IPS-18a (cell line): ENCODE data around the gene CCDC148.
"Not testable (repeated sequence)": the region's sequence is repeated elsewhere in the genome, so short reads cannot be mapped to it uniquely, and the experiment has no call there.

Experiments used
- H3K27ac ChIP-seq: one replicate; pipeline ENCODE4 v1.5.1; 2013; ENCODE audit warnings: low read length
- H3K27me3 ChIP-seq: one replicate; pipeline ENCODE4 v1.6.1; 2013; ENCODE audit warnings: mild to moderate bottlenecking, low read length; ENCODE audit not compliant: control insufficient read depth, insufficient read depth
- H3K36me3 ChIP-seq: one replicate; pipeline ENCODE4 v1.6.1; 2013; ENCODE audit warnings: low read depth, low read length; ENCODE audit not compliant: control insufficient read depth
- H3K4me1 ChIP-seq: one replicate; pipeline ENCODE4 v1.6.1; 2013; ENCODE audit warnings: low read depth, low read length; ENCODE audit not compliant: control insufficient read depth
- H3K4me3 ChIP-seq: one replicate; pipeline ENCODE4 v1.5.1; 2013; ENCODE audit warnings: low read length
- H3K9ac ChIP-seq: one replicate; pipeline ENCODE4 v1.6.1; 2013; ENCODE audit warnings: mild to moderate bottlenecking, low read length, moderate library complexity
- H3K9me3 ChIP-seq: one replicate; pipeline ENCODE4 v1.6.1; 2013; ENCODE audit warnings: low read depth, low read length; ENCODE audit not compliant: control insufficient read depth

CCDC148 gene

GRCh38 chr2:158313734-158314133 lies 142.8 kb downstream of the CCDC148 start:
- no peaks in the 10 kb centered on the region for H3K36me3 ChIP-seq

GRCh38 chr2:158312981-158313380 lies 143.6 kb downstream of the CCDC148 start:
- no peaks in the 10 kb centered on the region for H3K36me3 ChIP-seq
- no peak overlapping the region for H3K4me3 ChIP-seq
- no peak overlapping the region for H3K27ac ChIP-seq
- peaks cover 9% of the 10 kb centered on the region for H3K4me1 ChIP-seq
- H3K27me3 ChIP-seq = no peaks in the 10 kb centered on the region
- no peaks in the 10 kb centered on the region for H3K9me3 ChIP-seq
- no peak overlapping the region for H3K9ac ChIP-seq

More at GRCh38 chr2:158313734-158314133, 142.8 kb downstream of the CCDC148 start:
- Histone ChIP-seq H3K9ac (no peak overlapping the region), H3K27me3 (no peaks in the 10 kb centered on the region), H3K27ac (no peak overlapping the region), H3K4me3 (no peak overlapping the region), H3K9me3 (no peaks in the 10 kb centered on the region), H3K4me1 (peaks cover 9% of the 10 kb centered on the region)

GRCh38 chr2:158310407-158310806 lies 146.1 kb downstream of the CCDC148 start:
- H3K4me1 ChIP-seq, H3K27ac ChIP-seq, H3K27me3 ChIP-seq, H3K9me3 ChIP-seq, H3K36me3 ChIP-seq, H3K4me3 ChIP-seq, H3K9ac ChIP-seq: not testable (repeated sequence)

GRCh38 chr2:158305501-158305900 lies 151.1 kb downstream of the CCDC148 start:
- Histone ChIP-seq H3K27ac (no peak overlapping the region), H3K9ac (no peak overlapping the region), H3K27me3 (no peaks in the 10 kb centered on the region), H3K4me1 (no peaks in the 10 kb centered on the region), H3K36me3 (no peaks in the 10 kb centered on the region), H3K9me3 (no peaks in the 10 kb centered on the region), H3K4me3 (no peak overlapping the region)

- H3K27me3 ChIP-seq = no peaks in the 10 kb centered on the region
Measured at GRCh38 chr2:158300394-158300793, 156.2 kb downstream of the CCDC148 start.

GRCh38 chr2:158297606-158298005 lies 158.9 kb downstream of the CCDC148 start:
- Histone ChIP-seq H3K27ac (no peak overlapping the region), H3K4me1 (no peaks in the 10 kb centered on the region), H3K27me3 (no peaks in the 10 kb centered on the region), H3K9ac (no peak overlapping the region), H3K36me3 (no peaks in the 10 kb centered on the region), H3K4me3 (no peak overlapping the region), H3K9me3 (no peaks in the 10 kb centered on the region)

More at GRCh38 chr2:158300394-158300793, 156.2 kb downstream of the CCDC148 start:
- Histone ChIP-seq H3K4me1 (no peaks in the 10 kb centered on the region), H3K9ac (no peak overlapping the region), H3K9me3 (no peaks in the 10 kb centered on the region), H3K36me3 (no peaks in the 10 kb centered on the region), H3K4me3 (no peak overlapping the region), H3K27ac (no peak overlapping the region)

GRCh38 chr2:158297120-158297519 lies 159.4 kb downstream of the CCDC148 start:
- no peak overlapping the region for H3K27ac ChIP-seq
- H3K4me3 ChIP-seq = no peak overlapping the region
- no peaks in the 10 kb centered on the region for H3K36me3 ChIP-seq
- H3K27me3 ChIP-seq = no peaks in the 10 kb centered on the region
- no peaks in the 10 kb centered on the region for H3K9me3 ChIP-seq
- no peak overlapping the region for H3K9ac ChIP-seq
- H3K4me1 ChIP-seq = no peaks in the 10 kb centered on the region

GRCh38 chr2:158293722-158294121 lies 162.8 kb downstream of the CCDC148 start:
- Histone ChIP-seq H3K9ac (no peak overlapping the region), H3K27me3 (no peaks in the 10 kb centered on the region), H3K4me1 (no peaks in the 10 kb centered on the region), H3K9me3 (no peaks in the 10 kb centered on the region), H3K27ac (no peak overlapping the region), H3K4me3 (no peak overlapping the region), H3K36me3 (no peaks in the 10 kb centered on the region)

GRCh38 chr2:158291544-158292180 lies 164.9 kb downstream of the CCDC148 start:
- no peaks in the 10 kb centered on the region for H3K4me1 ChIP-seq
- H3K27me3 ChIP-seq = no peaks in the 10 kb centered on the region
- H3K27ac ChIP-seq = no peak overlapping the region
- no peaks in the 10 kb centered on the region for H3K9me3 ChIP-seq
- no peaks in the 10 kb centered on the region for H3K36me3 ChIP-seq
- no peak overlapping the region for H3K9ac ChIP-seq
- no peak overlapping the region for H3K4me3 ChIP-seq

GRCh38 chr2:158290225-158290624 lies 166.3 kb downstream of the CCDC148 start:
- H3K36me3 ChIP-seq = no peaks in the 10 kb centered on the region
- H3K9ac ChIP-seq = no peak overlapping the region
- H3K27ac ChIP-seq = no peak overlapping the region
- no peak overlapping the region for H3K4me3 ChIP-seq
- no peaks in the 10 kb centered on the region for H3K9me3 ChIP-seq
- no peaks in the 10 kb centered on the region for H3K27me3 ChIP-seq
- no peaks in the 10 kb centered on the region for H3K4me1 ChIP-seq

GRCh38 chr2:158276619-158277471 lies 179.7 kb downstream of the CCDC148 start:
- Histone ChIP-seq H3K9me3 (peaks cover 3% of the 10 kb centered on the region), H3K9ac (no peak overlapping the region)

GRCh38 chr2:158273791-158274190 lies 182.8 kb downstream of the CCDC148 start:
- H3K4me3 ChIP-seq = no peak overlapping the region

More at GRCh38 chr2:158276619-158277471, 179.7 kb downstream of the CCDC148 start:
- Histone ChIP-seq H3K4me3 (no peak overlapping the region), H3K36me3 (no peaks in the 10 kb centered on the region), H3K4me1 (no peaks in the 10 kb centered on the region), H3K27ac (no peak overlapping the region), H3K27me3 (no peaks in the 10 kb centered on the region)

More at GRCh38 chr2:158273791-158274190, 182.8 kb downstream of the CCDC148 start:
- Histone ChIP-seq H3K9me3 (peaks cover 3% of the 10 kb centered on the region), H3K27me3 (no peaks in the 10 kb centered on the region), H3K4me1 (no peaks in the 10 kb centered on the region), H3K27ac (no peak overlapping the region), H3K36me3 (no peaks in the 10 kb centered on the region), H3K9ac (no peak overlapping the region)
